WTC11 (cell line): ENCODE data around the gene PLBD2. TPM values are rescaled to one million over a fixed set of nuclear protein-coding genes. Genes with fewer than 3 reads are reported as not detected.

Source experiments
- ATAC-seq: fragments of 200-7000 bp; cut with Tn5 transposase; 2 replicates; pipeline ENCODE4 v1.10.0; 2021; ENCODE audit warnings: mild to moderate bottlenecking, moderate library complexity
- CTCF ChIA-PET: fragments of 300-600 bp; sonication (Branson Sonifier 250); formaldehyde crosslinking; loops from one replicate; lab custom pipeline; 2021; ENCODE audit warnings: antibody characterized with exemption; lab: Charles Lee
- POLR2A ChIA-PET: fragments of 350-600 bp; sonication (Branson Sonifier 250); formaldehyde crosslinking; loops from one replicate; lab custom pipeline; 2021; ENCODE audit warnings: antibody characterized with exemption; lab: Charles Lee
- DNase-seq: peaks from one replicate; pipeline ENCODE4 v3.0.0; 2021; ENCODE audit warnings: low spot score
- H3K27ac Mint-ChIP-seq: 2 replicates; pipeline ENCODE4 v1.8.0; 2021; ENCODE audit warnings: mixed read lengths
- H3K27me3 Mint-ChIP-seq: 2 replicates; pipeline ENCODE4 v1.8.0; 2021; ENCODE audit warnings: low read depth, mild to moderate bottlenecking, moderate library complexity, mixed read lengths
- H3K36me3 Mint-ChIP-seq: 2 replicates; pipeline ENCODE4 v1.8.0; 2021; ENCODE audit warnings: mixed read lengths
- H3K4me1 Mint-ChIP-seq: 2 replicates; pipeline ENCODE4 v1.8.0; 2022; ENCODE audit warnings: mixed read lengths
- H3K4me3 Mint-ChIP-seq: 2 replicates; pipeline ENCODE4 v1.8.0; 2021; ENCODE audit warnings: mild to moderate bottlenecking, moderate library complexity, mixed read lengths
- H3K9me3 Mint-ChIP-seq: 2 replicates; pipeline ENCODE4 v1.8.0; 2021; ENCODE audit warnings: mixed read lengths
- ATF6 ChIP-seq: sonication (generic); formaldehyde crosslinking; IDR thresholded peaks from 2 replicates; pipeline ENCODE4 v1.8.1; 2023; ENCODE audit warnings: mild to moderate bottlenecking, missing genetic modification reagents
- E2F1 ChIP-seq: sonication (generic); formaldehyde crosslinking; IDR thresholded peaks from 2 replicates; pipeline ENCODE4 v1.8.0; 2022; ENCODE audit warnings: mild to moderate bottlenecking, missing genetic modification reagents
- E2F4 ChIP-seq: sonication (generic); formaldehyde crosslinking; IDR thresholded peaks from 2 replicates; pipeline ENCODE4 v1.8.1; 2022; ENCODE audit warnings: low read depth, mild to moderate bottlenecking, moderate library complexity, missing genetic modification reagents, borderline replicate concordance
- ESRRA ChIP-seq: sonication (generic); formaldehyde crosslinking; IDR thresholded peaks from 2 replicates; pipeline ENCODE4 v1.8.1; 2022; ENCODE audit warnings: mild to moderate bottlenecking, missing genetic modification reagents, borderline replicate concordance
- ETV6 ChIP-seq: sonication (generic); formaldehyde crosslinking; IDR thresholded peaks from 2 replicates; pipeline ENCODE4 v1.8.1; 2022; ENCODE audit warnings: mild to moderate bottlenecking, missing genetic modification reagents
- FOXJ3 ChIP-seq: sonication (generic); formaldehyde crosslinking; IDR thresholded peaks from 2 replicates; pipeline ENCODE4 v1.9.0; 2021; ENCODE audit warnings: missing genetic modification reagents, mild to moderate bottlenecking, borderline replicate concordance
- FOXP1 ChIP-seq: sonication (generic); formaldehyde crosslinking; IDR thresholded peaks from 2 replicates; pipeline ENCODE4 v1.8.0; 2022; ENCODE audit warnings: missing genetic modification reagents, mild to moderate bottlenecking, moderate library complexity, borderline replicate concordance
- GTF2I ChIP-seq: fragments of 250-450 bp; sonication (Bioruptor Pico); conservative IDR thresholded peaks from 2 replicates; pipeline ENCODE4 v1.4.0; 2021; ENCODE audit warnings: mild to moderate bottlenecking
- MAX ChIP-seq: sonication (generic); formaldehyde crosslinking; IDR thresholded peaks from 2 replicates; pipeline ENCODE4 v1.8.0; 2022; ENCODE audit warnings: mild to moderate bottlenecking, missing genetic modification reagents
- NFE2L1 ChIP-seq: sonication (generic); formaldehyde crosslinking; IDR thresholded peaks from 2 replicates; pipeline ENCODE4 v1.8.1; 2023; ENCODE audit warnings: missing genetic modification reagents
- NR1H2 ChIP-seq: sonication (generic); formaldehyde crosslinking; IDR thresholded peaks from 2 replicates; pipeline ENCODE4 v1.9.0; 2021; ENCODE audit warnings: mild to moderate bottlenecking, moderate library complexity, missing genetic modification reagents
- PRDM15 ChIP-seq: sonication (generic); formaldehyde crosslinking; IDR thresholded peaks from 2 replicates; pipeline ENCODE4 v1.8.0; 2022; ENCODE audit warnings: missing genetic modification reagents
- PREB ChIP-seq: sonication (generic); formaldehyde crosslinking; IDR thresholded peaks from 2 replicates; pipeline ENCODE4 v1.8.1; 2022; ENCODE audit warnings: mild to moderate bottlenecking, missing genetic modification reagents, moderate library complexity, borderline replicate concordance
- SOX15 ChIP-seq: fragments of 250-450 bp; sonication (Bioruptor Pico); IDR thresholded peaks from 2 replicates; pipeline ENCODE4 v1.9.0; 2021; ENCODE audit warnings: mild to moderate bottlenecking
- SP1 ChIP-seq: sonication (generic); formaldehyde crosslinking; conservative IDR thresholded peaks from 2 replicates; pipeline ENCODE4 v1.8.1; 2022; ENCODE audit warnings: missing genetic modification reagents
- TEAD4 ChIP-seq: sonication (generic); formaldehyde crosslinking; IDR thresholded peaks from 2 replicates; pipeline ENCODE4 v1.8.0; 2022; ENCODE audit warnings: mild to moderate bottlenecking, missing genetic modification reagents
- USF2 ChIP-seq: sonication (generic); formaldehyde crosslinking; IDR thresholded peaks from 2 replicates; pipeline ENCODE4 v1.8.1; 2023; ENCODE audit warnings: mild to moderate bottlenecking, missing genetic modification reagents, moderate library complexity
- ZNF121 ChIP-seq: sonication (generic); formaldehyde crosslinking; IDR thresholded peaks from 2 replicates; pipeline ENCODE4 v1.8.0; 2023; ENCODE audit warnings: missing genetic modification reagents
- ZNF423 ChIP-seq: fragments of 250-450 bp; sonication (Bioruptor Pico); IDR thresholded peaks from 2 replicates; pipeline ENCODE4 v2.1.2; 2022; ENCODE audit warnings: mild to moderate bottlenecking, moderate library complexity
- ZNF671 ChIP-seq: fragments of 250-450 bp; sonication (Bioruptor Pico); IDR thresholded peaks from 2 replicates; pipeline ENCODE4 v1.8.0; 2021; ENCODE audit warnings: mild to moderate bottlenecking
- total RNA-seq: library from RNA; stranded (reverse); gene quantifications from 3 replicates; pipeline ENCODE4 v1.2.3, GENCODE V29; 2021

PLBD2 gene
- total RNA-seq, 1 experiment from 2014 or later, result 34.8 TPM

- no peak for TF ChIP-seq E2F1
- no peak for TF ChIP-seq PREB (CRISPR knock-in tag)
- TF ChIP-seq USF2 (CRISPR knock-in tag), result no peak
Measured at GRCh38 chr12:113329791-113330417, 28.5 kb upstream of the PLBD2 start (continued).

- H3K27me3 Mint-ChIP-seq, result peaks cover 15% of the 10 kb centered on the region
- no peak for ATAC-seq
- POLR2A ChIA-PET, result no interaction called here
- peaks cover 15% of the 10 kb centered on the region for H3K36me3 Mint-ChIP-seq
- peaks cover 15% of the 10 kb centered on the region for H3K4me1 Mint-ChIP-seq
- TF ChIP-seq MAX (CRISPR knock-in tag), result no peak
- TF ChIP-seq FOXJ3, result no peak
- no peak for TF ChIP-seq ZNF121 (CRISPR knock-in tag)
- TF ChIP-seq ATF6 (CRISPR knock-in tag), result no peak
- no peak for TF ChIP-seq NFE2L1 (CRISPR knock-in tag)
- no peak for TF ChIP-seq SP1 (CRISPR knock-in tag)
- TF ChIP-seq SOX15 (CRISPR knock-in tag), result no peak
- no peak for TF ChIP-seq ETV6 (CRISPR knock-in tag)
- TF ChIP-seq ZNF671 (CRISPR knock-in tag), result no peak
- TF ChIP-seq ZNF423 (CRISPR knock-in tag), result no peak
- no peak for TF ChIP-seq ESRRA (CRISPR knock-in tag)
- TF ChIP-seq E2F4 (CRISPR knock-in tag), result no peak
- TF ChIP-seq NR1H2 (CRISPR knock-in tag), result no peak
- TF ChIP-seq TEAD4, result no peak
- no peak overlapping the region for H3K4me3 Mint-ChIP-seq
- H3K27ac Mint-ChIP-seq, result no peak overlapping the region
- CTCF ChIA-PET, result no interaction called here
- no peak for DNase-seq
- no peaks in the 10 kb centered on the region for H3K9me3 Mint-ChIP-seq
Measured at GRCh38 chr12:113330505-113330904, 27.9 kb upstream of the PLBD2 start.

- peaks cover 15% of the 10 kb centered on the region for H3K36me3 Mint-ChIP-seq
- CTCF ChIA-PET, result interaction anchor here (0.6 to 2.3 kb wide), 2 partner anchors 22 to 93 kb away, joined by 3 to 10 read pairs; no protein-coding TSS in a partner anchor
- DNase-seq (no peak), ATAC-seq (no peak)
- H3K4me1 Mint-ChIP-seq, result peaks cover 26% of the 10 kb centered on the region
- no peaks in the 10 kb centered on the region for H3K9me3 Mint-ChIP-seq
- no peak overlapping the region for H3K27ac Mint-ChIP-seq
- H3K4me3 Mint-ChIP-seq, result no peak overlapping the region
- POLR2A ChIA-PET, result no interaction called here
- H3K27me3 Mint-ChIP-seq, result peaks cover 18% of the 10 kb centered on the region
- TF ChIP-seq ESRRA (CRISPR knock-in tag) (no peak), MAX (CRISPR knock-in tag) (no peak), GTF2I (CRISPR knock-in tag) (no peak), FOXP1 (CRISPR knock-in tag) (no peak), PRDM15 (CRISPR knock-in tag) (no peak)
Measured at GRCh38 chr12:113332688-113333417, 25.5 kb upstream of the PLBD2 start.
